Endometrium (tissue), 2 donors: ENCODE measurements around the gene TIMM8A.
"Not testable (repeated sequence)": the region's sequence is repeated elsewhere in the genome, so short reads cannot be mapped to it uniquely, and the experiment has no call there.

ENCODE experiments used
- FAIRE-seq: peaks from 2 replicates; lab custom pipeline; 2012; peaks lifted over from hg19 to GRCh38; lab: Jason Lieb, UNC
- donor health status: control.
- donor health status: control.

Gene TIMM8A

GRCh38 chrX:101359966-101360365 lies 11.4 kb upstream of the TIMM8A start:
- no peak for FAIRE-seq

DNA sequence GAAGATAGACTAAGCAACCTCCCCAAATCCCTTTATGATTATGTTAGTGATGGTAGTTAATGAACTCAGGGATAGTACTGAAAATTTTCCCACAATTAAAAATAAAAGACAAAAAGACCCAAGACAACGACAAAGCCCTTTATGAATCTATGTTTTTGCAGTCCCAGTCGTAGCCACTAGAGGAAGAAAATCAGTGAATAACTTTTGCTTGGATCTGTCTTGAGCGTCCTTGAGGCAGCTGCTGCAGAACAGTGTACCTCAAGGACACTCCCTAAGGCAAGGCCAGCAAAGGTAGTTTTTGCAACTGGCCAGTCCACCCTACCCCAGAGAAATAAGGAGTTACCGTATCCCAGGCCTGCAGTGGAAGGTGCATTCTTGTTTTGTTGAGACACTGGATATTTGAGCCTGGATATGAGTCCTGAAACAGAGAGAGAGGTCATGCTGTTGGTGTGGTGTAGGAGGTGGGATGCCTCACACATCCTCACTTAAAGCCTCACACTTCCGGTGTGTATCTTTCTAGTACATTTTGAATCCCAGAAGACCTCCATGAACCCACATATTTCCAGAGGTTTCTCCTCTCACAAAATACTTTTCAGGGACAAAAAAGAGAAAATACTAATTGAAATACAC lies 8.7 kb upstream of the TIMM8A start:
- no peak for FAIRE-seq

DNA sequence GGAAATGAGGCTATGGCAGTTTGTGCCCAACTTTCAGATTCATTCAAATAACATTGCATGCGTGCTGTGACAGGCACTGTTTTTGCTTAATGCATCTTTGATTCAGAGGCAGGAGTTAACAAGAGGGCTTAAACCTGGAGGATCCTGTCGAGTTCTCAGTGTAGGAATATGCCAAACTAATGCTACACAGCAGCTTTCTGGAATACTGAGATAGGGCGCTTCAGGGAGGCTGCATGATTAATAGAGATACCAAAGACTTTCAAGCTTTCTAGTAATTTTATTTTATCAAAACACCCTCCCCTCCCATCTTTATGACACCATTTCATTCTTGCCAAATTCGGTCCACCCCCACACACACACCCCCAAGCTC lies 636 bp upstream of the TIMM8A start:
- FAIRE-seq: no peak

- no peak for FAIRE-seq
These were observed 587 bp downstream of the TIMM8A start for GRCh38 chrX:101347859-101348451.

- FAIRE-seq: no peak
These were observed 10.7 kb downstream of the TIMM8A start for GRCh38 chrX:101337776-101338271.

- FAIRE-seq: not testable (repeated sequence)
These were observed 14.2 kb downstream of the TIMM8A start for GRCh38 chrX:101334310-101334709.

DNA sequence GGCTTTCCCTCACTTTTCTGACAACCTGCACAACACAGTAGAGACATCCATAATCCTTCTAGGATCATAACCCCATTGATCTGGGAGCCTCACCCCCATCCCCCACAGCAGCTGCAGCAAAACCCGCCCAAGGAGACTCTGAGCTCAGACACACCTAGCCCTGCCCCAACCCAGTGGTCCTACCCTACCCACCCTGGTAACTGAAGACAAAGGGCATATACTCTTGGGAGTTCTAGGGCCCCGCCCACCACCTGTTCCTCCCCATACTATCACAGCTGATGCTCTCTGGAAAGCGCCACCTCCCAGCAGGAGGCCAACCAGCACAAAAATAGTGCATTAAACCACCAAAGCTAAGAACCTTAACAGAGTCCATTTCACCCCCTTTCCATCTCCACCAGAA lies 21.9 kb downstream of the TIMM8A start:
- not testable (repeated sequence) for FAIRE-seq

GRCh38 chrX:101303790-101304189 lies 44.8 kb downstream of the TIMM8A start:
- FAIRE-seq: no peak
